NCI-H446 treated with DMSO at 0.1 percent for 48 hours (cell line): ENCODE data around the gene WDR36.

Experiments used
- DNase-seq: peaks from one replicate; lab custom pipeline; 2025; lab: John Stamatoyannopoulos, UW

WDR36 gene

GRCh38 chr5:111106320-111106948 is 14.3 kb downstream of the WDR36 start:
- DNase-seq = no peak

- DNase-seq = no peak
Observed at GRCh38 chr5:111107371-111107770, 15.2 kb downstream of the WDR36 start.

DNA sequence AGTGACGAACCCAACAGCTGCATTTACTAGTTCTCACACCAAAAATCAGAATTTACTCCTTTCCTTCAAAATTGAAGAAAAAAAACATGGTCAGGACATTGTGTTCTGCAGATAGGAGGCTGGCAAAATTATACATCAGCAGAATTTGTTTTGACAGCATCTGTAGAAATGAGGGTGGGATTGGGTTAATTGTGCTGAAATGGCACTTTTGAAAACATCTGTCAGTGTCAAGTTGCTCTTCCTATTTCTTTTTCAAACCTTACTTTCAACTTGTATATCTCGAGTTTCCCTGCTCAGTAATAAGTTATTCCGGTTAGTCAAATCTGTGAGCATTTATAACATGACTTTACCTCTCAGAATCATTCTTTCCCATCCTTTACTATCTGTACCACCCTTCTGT is 19.8 kb downstream of the WDR36 start:
- DNase-seq = no peak

DNA sequence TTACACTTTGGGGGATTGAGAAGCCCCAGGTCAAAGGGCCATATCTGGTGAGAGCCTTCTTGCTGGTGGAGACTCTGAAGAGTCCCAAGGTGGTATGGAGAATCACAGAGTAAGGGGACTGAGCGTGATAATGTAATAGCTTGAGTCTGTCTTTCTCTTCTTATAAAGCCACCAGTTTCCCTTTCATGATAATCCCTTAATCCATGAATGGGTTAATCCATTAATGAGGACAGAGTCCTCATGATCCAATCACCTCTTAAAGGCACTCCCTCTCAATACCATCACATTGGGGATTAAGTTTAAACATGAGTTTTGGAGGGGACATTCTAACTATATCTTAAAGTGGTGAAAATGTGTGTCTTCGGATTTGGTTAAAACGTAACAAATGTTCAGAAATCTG is 21.5 kb downstream of the WDR36 start:
- DNase-seq = no peak

DNA sequence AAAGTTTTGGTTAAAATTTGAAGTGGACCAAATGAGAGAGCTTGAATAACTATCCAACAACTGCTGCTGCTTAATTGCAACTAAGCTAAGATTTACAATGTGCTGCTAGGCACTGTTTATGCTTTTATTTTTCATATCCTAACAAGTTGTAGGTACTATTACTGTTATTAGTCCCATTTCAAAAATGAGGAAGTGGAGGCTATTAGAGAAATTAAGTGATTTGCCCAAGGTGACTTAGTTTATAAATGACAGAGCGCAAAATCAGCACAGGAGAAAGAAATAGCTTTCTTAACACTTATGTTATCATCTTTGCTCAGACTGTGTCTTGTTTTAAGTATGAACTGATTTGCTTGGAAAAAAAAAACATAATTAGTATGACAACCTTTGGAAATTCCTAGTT is 23.1 kb downstream of the WDR36 start:
- no peak for DNase-seq

- no peak for DNase-seq
Observed at GRCh38 chr5:111116550-111116949, 24.4 kb downstream of the WDR36 start.

DNA sequence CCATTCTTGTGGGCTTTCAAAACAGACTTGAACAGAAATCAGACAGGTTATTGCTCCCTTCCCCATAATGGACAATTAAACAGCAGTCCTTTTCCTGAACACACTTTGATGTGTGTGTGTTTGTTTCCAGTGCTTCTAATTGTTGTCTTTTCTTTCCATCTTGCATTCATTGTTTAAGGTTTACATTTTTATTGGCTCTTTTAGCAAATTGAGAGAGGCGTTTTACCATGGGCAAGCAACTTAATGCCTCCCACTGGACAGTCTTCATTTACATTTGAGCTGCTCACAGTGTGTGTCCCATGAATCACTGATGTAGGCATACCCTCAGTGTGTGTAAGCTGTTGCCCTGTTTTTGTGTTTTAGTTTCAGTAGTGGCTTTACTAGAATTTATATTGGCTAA is 25.0 kb downstream of the WDR36 start:
- no peak for DNase-seq

GRCh38 chr5:111119221-111119620 is 27.1 kb downstream of the WDR36 start:
- no peak for DNase-seq

GRCh38 chr5:111119856-111120255 is 27.7 kb downstream of the WDR36 start:
- no peak for DNase-seq

DNA sequence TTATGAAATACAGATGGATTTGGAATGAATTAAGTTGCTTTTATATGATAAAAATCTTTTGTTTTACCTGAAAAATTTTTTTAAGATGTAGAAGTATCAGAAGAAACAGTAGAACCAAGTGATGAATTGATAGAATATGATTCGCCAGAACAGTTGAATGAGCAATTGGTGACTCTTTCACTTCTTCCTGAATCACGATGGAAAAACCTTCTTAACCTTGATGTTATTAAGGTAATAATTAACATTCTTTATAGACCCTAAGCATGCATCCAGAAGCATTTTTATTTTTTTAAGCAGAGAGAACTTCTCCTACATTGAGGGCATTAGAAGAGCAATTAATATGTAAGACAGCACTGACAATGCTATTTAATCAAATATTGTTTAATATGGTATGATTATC is 28.8 kb downstream of the WDR36 start:
- DNase-seq = no peak

DNA sequence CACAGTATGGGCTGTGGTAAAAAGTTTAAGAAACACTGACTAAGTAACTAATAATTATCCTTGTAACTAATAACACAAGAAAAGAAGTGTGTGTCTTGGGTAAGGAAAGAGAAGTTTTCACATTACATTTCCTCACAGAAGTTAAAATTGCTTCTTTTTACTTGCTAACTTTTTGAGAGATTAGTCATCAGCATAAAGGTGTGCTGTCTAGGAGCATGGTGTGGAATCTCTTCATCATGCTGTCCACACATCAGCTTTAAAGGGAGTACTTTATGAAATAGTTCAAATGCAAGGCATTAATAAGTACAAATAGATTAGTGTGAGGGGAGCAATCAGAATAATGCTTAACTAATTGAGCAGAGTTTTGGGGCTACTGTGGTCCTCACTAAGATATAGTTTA is 29.8 kb downstream of the WDR36 start:
- DNase-seq = no peak

DNA sequence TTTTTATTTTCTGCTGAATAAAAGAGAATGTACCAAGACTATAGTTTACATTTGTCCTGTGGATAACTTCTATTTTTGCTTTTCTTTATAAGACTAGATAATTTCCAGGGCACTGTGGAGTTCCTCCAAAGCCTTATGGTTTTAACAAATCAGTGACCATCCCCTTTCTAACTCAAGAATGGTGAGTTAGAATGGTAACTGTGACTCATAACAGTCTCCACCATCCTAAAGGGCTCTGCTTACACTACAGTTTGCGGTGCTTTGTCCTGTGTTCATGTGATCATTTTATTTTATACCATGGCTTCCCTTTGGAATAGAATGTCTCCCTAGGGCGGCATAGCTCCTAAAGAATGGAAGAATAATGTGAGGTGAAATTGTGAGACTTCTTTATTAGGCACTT is 30.2 kb downstream of the WDR36 start:
- no peak for DNase-seq

DNA sequence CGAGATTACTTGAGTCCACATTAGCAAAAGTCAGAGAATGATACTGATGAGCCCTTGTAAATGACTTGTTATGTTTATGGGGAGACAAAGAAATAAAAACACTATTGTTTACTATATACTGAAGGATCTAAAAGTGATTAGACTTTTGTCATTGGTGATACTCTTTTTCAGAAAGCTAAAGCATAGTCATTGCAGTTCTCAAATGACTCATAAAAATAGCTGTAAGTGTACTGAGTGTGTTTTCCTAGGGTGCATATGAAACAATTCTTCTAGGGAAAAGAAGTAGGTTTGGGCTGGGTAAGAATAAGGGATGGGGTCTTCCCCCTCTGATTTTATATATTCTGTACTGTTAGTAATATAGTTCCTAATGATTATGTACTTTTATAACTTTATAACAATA is 32.6 kb downstream of the WDR36 start:
- DNase-seq = no peak

- no peak for DNase-seq
Observed at GRCh38 chr5:111126896-111127295, 34.7 kb downstream of the WDR36 start.

DNA sequence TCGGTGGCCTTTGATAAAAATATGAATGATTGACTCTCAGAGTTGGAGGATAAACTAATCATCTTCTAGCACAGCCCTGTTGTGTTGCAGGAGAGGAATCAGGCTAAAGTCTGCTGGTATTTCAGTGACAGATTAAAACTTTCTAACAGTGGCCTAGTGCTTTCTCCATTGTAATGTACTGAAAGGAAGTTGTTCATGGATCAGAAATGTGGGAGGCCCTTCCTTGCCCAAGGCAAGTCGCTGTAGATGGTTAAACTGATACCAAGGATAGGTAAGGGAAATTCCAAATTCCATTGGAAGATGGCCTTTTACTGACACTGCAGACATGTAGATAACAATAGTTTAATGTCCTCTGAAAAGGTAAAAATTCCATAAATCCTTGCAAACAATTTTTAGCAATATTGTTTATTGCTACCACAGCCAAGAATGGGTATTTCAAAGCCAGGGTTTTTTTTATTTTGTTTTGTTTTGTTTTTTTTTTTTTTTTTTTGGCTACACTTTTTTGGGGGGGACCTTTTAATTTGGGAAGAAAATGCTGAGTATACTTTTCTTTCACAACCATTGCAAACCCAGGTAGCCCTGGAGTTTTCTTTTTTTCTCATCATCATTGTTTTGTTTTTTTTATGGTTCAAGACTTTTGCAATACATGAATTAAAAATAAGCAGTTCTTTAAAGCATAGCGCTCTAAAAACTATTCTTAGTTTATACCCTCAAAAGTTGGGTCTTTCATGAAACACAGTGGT is 35.5 kb downstream of the WDR36 start:
- DNase-seq = no peak

GRCh38 chr5:111129938-111130337 is 37.8 kb downstream of the WDR36 start:
- no peak for DNase-seq

DNA sequence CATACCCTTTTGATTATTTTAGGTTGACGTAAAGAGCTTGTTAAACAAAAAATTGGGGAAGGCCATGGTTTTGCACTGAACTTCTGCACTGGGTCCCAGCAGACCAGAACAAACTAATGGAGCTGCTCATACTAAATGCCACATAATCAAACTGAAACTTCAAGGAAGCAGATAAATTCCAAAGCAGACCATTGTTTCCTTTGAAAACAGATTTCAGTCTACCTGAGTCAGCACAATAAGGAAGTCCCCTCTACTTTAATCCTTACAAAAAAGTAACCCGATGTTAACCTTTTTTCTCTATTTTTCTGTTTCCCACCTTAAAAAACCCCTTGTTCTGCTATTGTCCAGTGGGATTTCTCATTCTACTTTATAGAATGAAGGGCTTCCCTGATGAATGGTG is 39.2 kb downstream of the WDR36 start:
- DNase-seq = no peak

DNA sequence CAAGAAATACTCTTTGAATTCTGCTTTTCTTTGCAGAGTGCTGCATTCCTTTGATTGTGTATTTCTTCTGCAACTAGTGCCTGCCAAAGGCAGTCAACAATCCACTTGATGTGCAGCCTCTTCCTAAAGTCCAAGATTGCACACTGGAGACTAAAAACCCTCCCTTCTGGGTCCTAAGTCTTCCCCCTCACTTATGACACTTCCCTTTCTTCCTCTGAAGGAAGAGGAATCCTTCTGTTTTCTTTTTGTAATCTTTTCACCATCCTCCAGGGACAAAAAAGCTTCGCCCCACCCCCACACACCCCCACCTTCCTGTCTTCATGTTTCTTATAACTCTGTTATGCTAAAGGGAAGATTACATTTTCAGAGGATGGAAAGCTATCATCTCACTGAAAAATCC is 39.9 kb downstream of the WDR36 start:
- DNase-seq = no peak

- DNase-seq = no peak
Observed at GRCh38 chr5:111132731-111133435, 40.7 kb downstream of the WDR36 start.

DNA sequence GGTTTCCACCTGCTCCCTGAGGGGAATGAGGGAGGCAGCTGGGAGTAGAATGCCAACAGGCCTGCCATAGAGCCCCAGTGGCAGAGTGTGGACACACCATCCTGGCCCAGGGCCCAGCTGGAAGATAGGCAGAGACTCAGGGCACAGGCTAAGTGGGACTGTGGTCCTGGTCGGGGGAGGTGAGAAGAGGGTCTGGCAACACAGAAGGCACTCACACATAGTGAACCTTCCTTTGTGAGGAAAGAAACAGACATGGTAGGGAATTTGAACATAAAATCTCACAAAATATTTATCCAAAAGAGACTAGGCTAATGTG is 41.2 kb downstream of the WDR36 start:
- DNase-seq = no peak

- DNase-seq = no peak
Observed at GRCh38 chr5:111134087-111134486, 41.9 kb downstream of the WDR36 start.

DNA sequence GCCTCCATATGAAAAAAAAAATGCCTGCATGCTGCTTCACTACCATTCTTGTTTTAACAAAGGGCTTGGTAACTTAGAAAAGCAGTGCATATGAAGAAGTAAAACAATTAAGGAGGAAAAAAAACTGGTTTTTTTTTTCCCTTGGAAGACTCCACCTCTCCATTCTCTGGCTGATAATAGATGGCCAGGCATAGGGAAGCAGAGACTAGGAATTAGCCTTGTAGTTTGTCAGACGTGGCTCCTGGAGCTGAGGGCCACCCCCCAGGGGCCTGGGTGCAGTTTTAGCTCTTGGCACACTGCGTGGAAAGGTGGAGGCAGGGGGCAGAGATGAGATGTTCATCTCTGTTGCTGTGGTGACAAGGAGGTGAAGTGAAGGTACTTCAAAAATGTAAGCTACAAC is 42.7 kb downstream of the WDR36 start:
- no peak for DNase-seq

DNA sequence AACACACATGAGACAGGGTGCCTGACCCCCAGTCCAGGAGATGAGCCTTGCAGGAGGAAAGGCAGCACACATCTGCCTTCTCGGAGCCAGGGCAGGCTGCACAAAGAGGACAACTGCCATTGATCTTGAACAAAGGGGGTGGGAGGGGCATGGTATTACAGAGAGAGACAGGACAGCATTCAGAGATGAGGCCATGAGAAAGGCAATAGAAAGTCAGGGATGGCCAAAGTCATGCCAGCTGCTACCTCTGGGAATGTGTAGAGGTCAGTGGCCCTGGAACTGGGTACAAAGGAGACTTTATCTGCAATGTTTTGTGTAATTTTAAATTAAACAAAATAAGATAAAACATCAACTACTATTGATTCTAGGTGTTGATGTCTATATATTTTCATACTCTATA is 43.2 kb downstream of the WDR36 start:
- DNase-seq = no peak

DNA sequence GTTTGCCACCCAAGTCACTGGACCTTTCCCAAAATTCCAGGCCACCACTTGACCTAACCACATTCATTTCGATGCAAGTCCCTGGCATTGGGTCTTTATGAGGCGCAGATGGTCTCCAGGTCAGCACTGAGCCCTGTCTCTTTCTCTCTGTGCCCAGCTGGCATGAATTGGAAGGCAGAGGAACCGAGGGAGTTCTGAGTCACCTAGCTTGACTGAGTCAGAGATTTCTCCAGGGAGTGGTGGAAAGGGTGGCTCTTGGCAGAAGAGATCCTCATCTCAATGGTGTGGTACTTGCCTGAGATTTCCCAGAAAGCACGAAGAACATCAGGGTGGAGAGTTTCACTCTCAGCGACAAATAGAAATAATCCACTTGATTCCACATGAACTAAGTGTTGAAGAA is 43.8 kb downstream of the WDR36 start:
- no peak for DNase-seq
